Nephron (organoid): Measurements from ENCODE around the gene AQP2.

Experiments used
- H3K27ac Mint-ChIP-seq, 3 experiments: 2 replicates each; pipeline ENCODE4 v1.8.0; 2020; ENCODE audit warnings: mixed read lengths in 3 of 3, mild to moderate bottlenecking in 2 of 3, moderate library complexity in 1 of 3
- H3K27me3 Mint-ChIP-seq: 2 replicates; pipeline ENCODE4 v1.8.0; 2021; ENCODE audit warnings: low read depth, mild to moderate bottlenecking, moderate library complexity, mixed read lengths
- H3K36me3 Mint-ChIP-seq: 2 replicates; pipeline ENCODE4 v1.8.0; 2020; ENCODE audit warnings: low read depth, mixed read lengths
- H3K4me1 Mint-ChIP-seq: 2 replicates; pipeline ENCODE4 v1.8.0; 2020; ENCODE audit warnings: mixed read lengths
- H3K4me3 Mint-ChIP-seq, 3 experiments: 2 replicates each; pipeline ENCODE4 v1.8.0; 2020; ENCODE audit warnings: mild to moderate bottlenecking in 3 of 3, mixed read lengths in 3 of 3, moderate library complexity in 2 of 3
- H3K9me3 Mint-ChIP-seq: 2 replicates; pipeline ENCODE4 v1.8.0; 2020; ENCODE audit warnings: mixed read lengths
- CTCF ChIP-seq, 3 experiments: fragments of 200-600 bp; sonication (generic); IDR thresholded peaks; one replicate each; pipeline ENCODE4 v1.5.0; 2021; ENCODE audit warnings: antibody characterized with exemption in 3 of 3; ENCODE audit not compliant: unreplicated experiment in 3 of 3

Gene AQP2

GRCh38 chr12:49922349-49923034, 28.0 kb upstream of the AQP2 start:
- H3K27ac Mint-ChIP-seq = no peak overlapping the region
- H3K4me1 Mint-ChIP-seq = peaks cover 16% of the 10 kb centered on the region
- H3K4me3 Mint-ChIP-seq = no peak overlapping the region
- no peak for TF ChIP-seq CTCF (IDR thresholded peaks at IDR 0.05; ENCODE audit: unreplicated experiment in 3 of 3)
- H3K36me3 Mint-ChIP-seq = no peaks in the 10 kb centered on the region
- H3K9me3 Mint-ChIP-seq = no peaks in the 10 kb centered on the region
- H3K27me3 Mint-ChIP-seq = peaks cover 4% of the 10 kb centered on the region

GRCh38 chr12:49923035-49923644, 27.4 kb upstream of the AQP2 start:
- no peak for TF ChIP-seq CTCF (IDR thresholded peaks at IDR 0.05; ENCODE audit: unreplicated experiment in 3 of 3)
- no peak overlapping the region for H3K27ac Mint-ChIP-seq
- no peak overlapping the region for H3K4me3 Mint-ChIP-seq
- no peaks in the 10 kb centered on the region for H3K36me3 Mint-ChIP-seq
- peaks cover 16% of the 10 kb centered on the region for H3K4me1 Mint-ChIP-seq
- H3K9me3 Mint-ChIP-seq = no peaks in the 10 kb centered on the region
- H3K27me3 Mint-ChIP-seq = peaks cover 4% of the 10 kb centered on the region

GRCh38 chr12:49923880-49924556, 26.5 kb upstream of the AQP2 start:
- Mint-ChIP-seq H3K9me3 (no peaks in the 10 kb centered on the region), H3K4me1 (peaks cover 16% of the 10 kb centered on the region), H3K4me3 (no peak overlapping the region), H3K36me3 (no peaks in the 10 kb centered on the region), H3K27me3 (peaks cover 4% of the 10 kb centered on the region), H3K27ac (no peak overlapping the region)
- TF ChIP-seq CTCF (IDR thresholded peaks at IDR 0.05; ENCODE audit: unreplicated experiment in 3 of 3) = no peak

GRCh38 chr12:49924628-49925246, 25.8 kb upstream of the AQP2 start:
- H3K27me3 Mint-ChIP-seq = peaks cover 4% of the 10 kb centered on the region
- H3K27ac Mint-ChIP-seq = no peak overlapping the region
- no peaks in the 10 kb centered on the region for H3K9me3 Mint-ChIP-seq
- H3K4me1 Mint-ChIP-seq = peaks cover 16% of the 10 kb centered on the region
- no peak overlapping the region for H3K4me3 Mint-ChIP-seq
- no peaks in the 10 kb centered on the region for H3K36me3 Mint-ChIP-seq
- no peak for TF ChIP-seq CTCF (IDR thresholded peaks at IDR 0.05; ENCODE audit: unreplicated experiment in 3 of 3)

GRCh38 chr12:49925433-49926204, 24.9 kb upstream of the AQP2 start:
- H3K4me1 Mint-ChIP-seq = peaks cover 11% of the 10 kb centered on the region
- no peak for TF ChIP-seq CTCF (IDR thresholded peaks at IDR 0.05; ENCODE audit: unreplicated experiment in 3 of 3)
- peak overlapping the region in 1 of 3 experiments; percentile 31 for H3K27ac Mint-ChIP-seq
- no peaks in the 10 kb centered on the region for H3K9me3 Mint-ChIP-seq
- no peaks in the 10 kb centered on the region for H3K36me3 Mint-ChIP-seq
- H3K27me3 Mint-ChIP-seq = no peaks in the 10 kb centered on the region
- H3K4me3 Mint-ChIP-seq = no peak overlapping the region
